Esophagus squamous epithelium (tissue), 4 donors: Measurements from ENCODE around the gene MIEN1.

Source experiments
- CTCF ChIP-seq, 6 experiments: fragments of 450-650 bp in 4 of 6; fragments of 200-600 bp in 2 of 6; sonication (generic) in 2 of 6; IDR thresholded peaks; one replicate each; pipeline ENCODE4 v1.5.1; 2016 to 2019; ENCODE audit warnings: antibody characterized with exemption in 6 of 6, mild to moderate bottlenecking in 4 of 6, moderate library complexity in 4 of 6
- POLR2A ChIP-seq, 4 donors: fragments of 450-650 bp; IDR thresholded peaks; one replicate each; pipeline ENCODE4 v1.6.1; 2017; ENCODE audit warnings: antibody characterized with exemption in 4 of 4, mild to moderate bottlenecking in 4 of 4, moderate library complexity in 3 of 4

- no peak for TF ChIP-seq CTCF (IDR thresholded peaks at IDR 0.05)
- no peak for TF ChIP-seq POLR2A (IDR thresholded peaks at IDR 0.05)
Measured at GRCh38 chr17:39757176-39757662, 26.9 kb upstream of the MIEN1 start.
